WTC11 (cell line): Measurements from ENCODE around the gene AURKB. TPM values are rescaled to one million over a fixed set of nuclear protein-coding genes. Genes with fewer than 3 reads are reported as not detected.

Experiments used
- ATAC-seq: fragments of 200-7000 bp; cut with Tn5 transposase; 2 replicates; pipeline ENCODE4 v1.10.0; 2021; ENCODE audit warnings: mild to moderate bottlenecking, moderate library complexity
- CTCF ChIA-PET: fragments of 300-600 bp; sonication (Branson Sonifier 250); formaldehyde crosslinking; loops from one replicate; lab custom pipeline; 2021; ENCODE audit warnings: antibody characterized with exemption; lab: Charles Lee
- POLR2A ChIA-PET: fragments of 350-600 bp; sonication (Branson Sonifier 250); formaldehyde crosslinking; loops from one replicate; lab custom pipeline; 2021; ENCODE audit warnings: antibody characterized with exemption; lab: Charles Lee
- DNase-seq: peaks from one replicate; pipeline ENCODE4 v3.0.0; 2021; ENCODE audit warnings: low spot score
- H3K27ac Mint-ChIP-seq: 2 replicates; pipeline ENCODE4 v1.8.0; 2021; ENCODE audit warnings: mixed read lengths
- H3K27me3 Mint-ChIP-seq: 2 replicates; pipeline ENCODE4 v1.8.0; 2021; ENCODE audit warnings: low read depth, mild to moderate bottlenecking, moderate library complexity, mixed read lengths
- H3K36me3 Mint-ChIP-seq: 2 replicates; pipeline ENCODE4 v1.8.0; 2021; ENCODE audit warnings: mixed read lengths
- H3K4me1 Mint-ChIP-seq: 2 replicates; pipeline ENCODE4 v1.8.0; 2022; ENCODE audit warnings: mixed read lengths
- H3K4me3 Mint-ChIP-seq: 2 replicates; pipeline ENCODE4 v1.8.0; 2021; ENCODE audit warnings: mild to moderate bottlenecking, moderate library complexity, mixed read lengths
- H3K9me3 Mint-ChIP-seq: 2 replicates; pipeline ENCODE4 v1.8.0; 2021; ENCODE audit warnings: mixed read lengths
- AR ChIP-seq: fragments of 250-450 bp; sonication (Bioruptor Pico); IDR thresholded peaks from 2 replicates; pipeline ENCODE4 v1.9.0; 2021; ENCODE audit warnings: mild to moderate bottlenecking
- ATF1 ChIP-seq: sonication (generic); formaldehyde crosslinking; IDR thresholded peaks from 2 replicates; pipeline ENCODE4 v1.8.1; 2023; ENCODE audit warnings: mild to moderate bottlenecking, moderate library complexity, missing genetic modification reagents
- CREB1 ChIP-seq: sonication (generic); formaldehyde crosslinking; IDR thresholded peaks from 2 replicates; pipeline ENCODE4 v1.8.0; 2023; ENCODE audit warnings: mild to moderate bottlenecking, missing genetic modification reagents
- ELF4 ChIP-seq: sonication (generic); formaldehyde crosslinking; IDR thresholded peaks from 2 replicates; pipeline ENCODE4 v1.8.1; 2022; ENCODE audit warnings: low read depth, mild to moderate bottlenecking, moderate library complexity, missing genetic modification reagents
- FOXP1 ChIP-seq: sonication (generic); formaldehyde crosslinking; IDR thresholded peaks from 2 replicates; pipeline ENCODE4 v1.8.0; 2022; ENCODE audit warnings: missing genetic modification reagents, mild to moderate bottlenecking, moderate library complexity, borderline replicate concordance
- GTF2I ChIP-seq: fragments of 250-450 bp; sonication (Bioruptor Pico); conservative IDR thresholded peaks from 2 replicates; pipeline ENCODE4 v1.4.0; 2021; ENCODE audit warnings: mild to moderate bottlenecking
- HMGA2 ChIP-seq: fragments of 250-450 bp; sonication (Bioruptor Pico); IDR thresholded peaks from 2 replicates; pipeline ENCODE4 v1.4.0; 2021; ENCODE audit warnings: mild to moderate bottlenecking, moderate library complexity
- JUN ChIP-seq: sonication (generic); formaldehyde crosslinking; IDR thresholded peaks from 2 replicates; pipeline ENCODE4 v1.8.0; 2023; ENCODE audit warnings: mild to moderate bottlenecking, missing genetic modification reagents
- MYBL2 ChIP-seq: sonication (generic); formaldehyde crosslinking; IDR thresholded peaks from 2 replicates; pipeline ENCODE4 v1.8.1; 2023; ENCODE audit warnings: mild to moderate bottlenecking, moderate library complexity, missing genetic modification reagents
- NFATC4 ChIP-seq: fragments of 250-450 bp; sonication (Bioruptor Pico); IDR thresholded peaks from 2 replicates; pipeline ENCODE4 v1.9.0; 2021; ENCODE audit warnings: mild to moderate bottlenecking
- SMAD4 ChIP-seq: sonication (generic); formaldehyde crosslinking; IDR thresholded peaks from 2 replicates; pipeline ENCODE4 v1.8.0; 2022; ENCODE audit warnings: mild to moderate bottlenecking, missing genetic modification reagents
- TCF7 ChIP-seq: sonication (generic); formaldehyde crosslinking; IDR thresholded peaks from 2 replicates; pipeline ENCODE4 v1.8.0; 2022; ENCODE audit warnings: mild to moderate bottlenecking, low read depth, missing genetic modification reagents, moderate library complexity
- USF1 ChIP-seq: sonication (generic); formaldehyde crosslinking; IDR thresholded peaks from 2 replicates; pipeline ENCODE4 v1.8.0; 2022; ENCODE audit warnings: mild to moderate bottlenecking, missing genetic modification reagents
- ZBTB21 ChIP-seq: sonication (generic); formaldehyde crosslinking; IDR thresholded peaks from 2 replicates; pipeline ENCODE4 v1.8.1; 2023; ENCODE audit warnings: mild to moderate bottlenecking, missing genetic modification reagents, borderline replicate concordance
- ZNF317 ChIP-seq: sonication (generic); formaldehyde crosslinking; IDR thresholded peaks from 2 replicates; pipeline ENCODE4 v1.8.1; 2023; ENCODE audit warnings: low read depth, mild to moderate bottlenecking, moderate library complexity, missing genetic modification reagents, borderline replicate concordance
- total RNA-seq: library from RNA; stranded (reverse); gene quantifications from 3 replicates; pipeline ENCODE4 v1.2.3, GENCODE V29; 2021
- TF ChIP-seq, protein P1 (sequence below): sonication (generic); formaldehyde crosslinking; IDR thresholded peaks from 2 replicates; pipeline ENCODE4 v1.8.1; 2022; ENCODE audit warnings: mild to moderate bottlenecking, moderate library complexity, missing genetic modification reagents
- TF ChIP-seq, protein P2 (sequence below): fragments of 250-450 bp; sonication (Bioruptor Pico); IDR thresholded peaks from 2 replicates; pipeline ENCODE4 v1.9.0; 2021; ENCODE audit warnings: mild to moderate bottlenecking, borderline replicate concordance
- TF ChIP-seq, protein P3 (sequence below): fragments of 250-450 bp; sonication (Bioruptor Pico); IDR thresholded peaks from 2 replicates; pipeline ENCODE4 v1.8.0; 2021; ENCODE audit warnings: mild to moderate bottlenecking

AURKB gene
- total RNA-seq, 1 experiment from 2014 or later: 215 TPM

DNA sequence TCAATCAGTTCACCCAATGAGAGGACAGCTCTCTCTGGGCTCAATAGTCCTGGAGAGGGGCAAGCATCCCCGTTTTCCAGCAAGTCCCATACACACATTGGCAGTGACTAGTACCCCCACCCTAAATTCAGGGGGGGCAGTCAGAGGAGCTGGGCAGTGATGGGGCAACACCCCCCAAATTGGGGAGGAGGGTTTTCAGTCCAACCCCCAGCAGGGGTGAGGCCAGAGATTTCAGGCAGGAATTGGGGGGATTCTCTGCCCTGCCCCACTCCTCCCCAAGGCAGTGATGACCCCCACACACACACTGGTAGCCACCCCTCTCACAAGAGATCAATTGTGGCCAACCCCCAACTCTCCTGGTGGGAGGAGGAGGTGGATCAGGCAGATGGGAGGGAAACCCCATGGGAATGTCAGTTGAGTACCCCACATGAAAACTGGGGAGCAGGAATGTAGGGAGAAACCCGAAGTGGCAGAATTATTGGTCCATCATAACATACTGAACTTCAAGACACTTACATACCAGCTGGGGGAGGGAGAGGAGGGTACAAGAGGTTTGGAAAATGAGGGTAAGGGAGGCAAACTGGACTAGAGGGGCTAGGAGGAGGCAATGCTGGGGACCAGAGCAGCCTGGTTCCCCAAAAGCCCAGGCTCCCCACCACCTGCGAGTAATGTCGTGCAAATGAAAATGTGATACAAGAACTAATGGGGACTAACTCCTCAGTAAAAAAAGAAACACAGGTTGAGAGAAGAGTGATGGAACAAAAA, 50.7 kb downstream of the AURKB start:
- Mint-ChIP-seq H3K27ac (peak overlapping the region; percentile 86), H3K9me3 (no peaks in the 10 kb centered on the region), H3K27me3 (peaks cover 3% of the 10 kb centered on the region; the same call in 1 of the 2 replicates), H3K36me3 (peaks cover 8% of the 10 kb centered on the region), H3K4me1 (peaks cover 36% of the 10 kb centered on the region), H3K4me3 (no peak overlapping the region)
- ChIA-PET POLR2A (no interaction called here), CTCF (interaction anchor here (1.2 to 2.2 kb wide), 5 partner anchors 21 to 86 kb away, joined by 3 to 13 read pairs (median 7); partner anchors contain the start of genes ALOXE3 and HES7)
- no peak for TF ChIP-seq GTF2I (CRISPR knock-in tag)
- TF ChIP-seq CREB1 (CRISPR knock-in tag): no peak
- ATAC-seq (no peak), DNase-seq (no peak)

DNA sequence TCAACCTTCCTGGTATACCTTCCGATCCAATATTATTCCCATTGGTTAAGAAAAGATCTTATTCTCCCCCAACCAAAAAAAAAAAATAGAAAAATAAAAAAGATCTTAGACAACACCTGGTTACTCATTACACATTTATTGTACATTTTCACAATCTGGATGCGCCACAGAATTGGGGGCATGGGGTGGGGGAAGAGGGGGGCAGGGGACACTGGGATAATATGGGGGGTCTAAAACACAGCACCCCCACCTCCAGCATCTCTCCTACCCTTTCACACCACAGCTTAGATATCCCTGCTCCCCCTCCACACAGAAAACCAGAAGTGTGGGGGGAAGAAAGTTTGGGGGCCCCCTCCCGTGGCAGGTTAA, 51.4 kb downstream of the AURKB start:
- peak overlapping the region; percentile 97 for H3K27ac Mint-ChIP-seq
- peaks cover 8% of the 10 kb centered on the region for H3K36me3 Mint-ChIP-seq
- TF ChIP-seq, protein P1, sequence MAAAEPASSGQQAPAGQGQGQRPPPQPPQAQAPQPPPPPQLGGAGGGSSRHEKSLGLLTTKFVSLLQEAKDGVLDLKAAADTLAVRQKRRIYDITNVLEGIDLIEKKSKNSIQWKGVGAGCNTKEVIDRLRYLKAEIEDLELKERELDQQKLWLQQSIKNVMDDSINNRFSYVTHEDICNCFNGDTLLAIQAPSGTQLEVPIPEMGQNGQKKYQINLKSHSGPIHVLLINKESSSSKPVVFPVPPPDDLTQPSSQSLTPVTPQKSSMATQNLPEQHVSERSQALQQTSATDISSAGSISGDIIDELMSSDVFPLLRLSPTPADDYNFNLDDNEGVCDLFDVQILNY: no peak
- TF ChIP-seq, protein P2, sequence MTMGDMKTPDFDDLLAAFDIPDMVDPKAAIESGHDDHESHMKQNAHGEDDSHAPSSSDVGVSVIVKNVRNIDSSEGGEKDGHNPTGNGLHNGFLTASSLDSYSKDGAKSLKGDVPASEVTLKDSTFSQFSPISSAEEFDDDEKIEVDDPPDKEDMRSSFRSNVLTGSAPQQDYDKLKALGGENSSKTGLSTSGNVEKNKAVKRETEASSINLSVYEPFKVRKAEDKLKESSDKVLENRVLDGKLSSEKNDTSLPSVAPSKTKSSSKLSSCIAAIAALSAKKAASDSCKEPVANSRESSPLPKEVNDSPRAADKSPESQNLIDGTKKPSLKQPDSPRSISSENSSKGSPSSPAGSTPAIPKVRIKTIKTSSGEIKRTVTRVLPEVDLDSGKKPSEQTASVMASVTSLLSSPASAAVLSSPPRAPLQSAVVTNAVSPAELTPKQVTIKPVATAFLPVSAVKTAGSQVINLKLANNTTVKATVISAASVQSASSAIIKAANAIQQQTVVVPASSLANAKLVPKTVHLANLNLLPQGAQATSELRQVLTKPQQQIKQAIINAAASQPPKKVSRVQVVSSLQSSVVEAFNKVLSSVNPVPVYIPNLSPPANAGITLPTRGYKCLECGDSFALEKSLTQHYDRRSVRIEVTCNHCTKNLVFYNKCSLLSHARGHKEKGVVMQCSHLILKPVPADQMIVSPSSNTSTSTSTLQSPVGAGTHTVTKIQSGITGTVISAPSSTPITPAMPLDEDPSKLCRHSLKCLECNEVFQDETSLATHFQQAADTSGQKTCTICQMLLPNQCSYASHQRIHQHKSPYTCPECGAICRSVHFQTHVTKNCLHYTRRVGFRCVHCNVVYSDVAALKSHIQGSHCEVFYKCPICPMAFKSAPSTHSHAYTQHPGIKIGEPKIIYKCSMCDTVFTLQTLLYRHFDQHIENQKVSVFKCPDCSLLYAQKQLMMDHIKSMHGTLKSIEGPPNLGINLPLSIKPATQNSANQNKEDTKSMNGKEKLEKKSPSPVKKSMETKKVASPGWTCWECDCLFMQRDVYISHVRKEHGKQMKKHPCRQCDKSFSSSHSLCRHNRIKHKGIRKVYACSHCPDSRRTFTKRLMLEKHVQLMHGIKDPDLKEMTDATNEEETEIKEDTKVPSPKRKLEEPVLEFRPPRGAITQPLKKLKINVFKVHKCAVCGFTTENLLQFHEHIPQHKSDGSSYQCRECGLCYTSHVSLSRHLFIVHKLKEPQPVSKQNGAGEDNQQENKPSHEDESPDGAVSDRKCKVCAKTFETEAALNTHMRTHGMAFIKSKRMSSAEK (CRISPR knock-in tag): no peak
- TF ChIP-seq MYBL2 (CRISPR knock-in tag): no peak
- TF ChIP-seq GTF2I (CRISPR knock-in tag): no peak
- no peak for TF ChIP-seq TCF7
- TF ChIP-seq NFATC4 (CRISPR knock-in tag): no peak
- TF ChIP-seq ELF4: no peak
- TF ChIP-seq, all 79 proteins: peak for 0
- ChIA-PET POLR2A (interaction anchor here (1.0 to 1.5 kb wide), 2 partner anchors 14 to 18 kb away, joined by 3 read pairs; partner anchors contain the start of gene TMEM107), CTCF (interaction anchor here (0.5 to 2.2 kb wide), 15 partner anchors 14 to 99 kb away, joined by 3 to 13 read pairs (median 5); partner anchors contain the start of genes ALOXE3 and HES7)
- H3K4me1 Mint-ChIP-seq: peaks cover 30% of the 10 kb centered on the region
- no peak for DNase-seq
- H3K27me3 Mint-ChIP-seq: peaks cover 3% of the 10 kb centered on the region; the same call in 1 of the 2 replicates
- H3K4me3 Mint-ChIP-seq: no peak overlapping the region
- no peak for ATAC-seq
- H3K9me3 Mint-ChIP-seq: no peaks in the 10 kb centered on the region

DNA sequence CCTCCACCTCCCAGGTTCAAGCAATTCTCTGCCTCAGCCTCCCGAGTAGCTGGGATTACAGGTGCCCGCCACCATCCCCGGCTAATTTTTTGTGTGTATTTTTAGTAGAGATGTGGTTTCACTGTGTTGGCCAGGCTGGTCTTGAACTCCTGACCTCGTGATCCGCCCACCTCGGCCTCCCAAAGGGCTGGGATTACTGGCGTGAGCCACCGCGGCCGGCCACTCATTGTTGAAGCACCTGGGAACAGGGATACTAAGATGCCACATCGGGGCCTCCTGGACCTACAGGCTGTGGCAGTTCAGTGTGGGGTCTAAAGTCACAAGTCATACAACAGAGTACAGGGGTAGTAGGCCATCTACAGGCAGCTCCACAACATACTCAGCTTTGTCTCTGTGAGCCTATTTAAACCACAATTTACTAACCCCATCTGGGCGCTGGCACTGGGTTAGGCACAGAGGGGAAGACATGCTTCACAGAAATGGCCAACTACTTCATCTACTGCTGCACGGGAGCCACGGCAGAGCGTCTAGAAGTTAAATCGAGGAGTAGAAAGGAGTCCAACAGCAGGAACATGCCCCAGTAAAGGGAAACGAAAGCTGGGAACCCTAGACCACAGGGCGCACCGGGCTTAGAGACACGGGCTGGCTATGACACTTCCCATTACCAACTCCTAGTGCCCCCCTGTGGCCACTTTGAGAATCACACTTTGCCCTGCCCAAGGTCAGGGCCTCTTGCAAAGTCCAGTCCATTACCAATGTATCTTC, 51.9 kb downstream of the AURKB start:
- DNase-seq (peak; percentile 97), ATAC-seq (peak; percentile 4)
- H3K9me3 Mint-ChIP-seq: no peaks in the 10 kb centered on the region
- CTCF ChIA-PET: interaction anchor here (0.5 to 2.2 kb wide), 19 partner anchors 9 to 301 kb away, joined by 3 to 13 read pairs (median 5); partner anchors contain the start of genes ALOXE3, AURKB, CYB5D1 and HES7
- POLR2A ChIA-PET: interaction anchor here (0.6 to 1.5 kb wide), 3 partner anchors 15 to 21 kb away, joined by 3 read pairs; partner anchors contain the start of gene TMEM107
- H3K27ac Mint-ChIP-seq: peak overlapping the region; percentile 97
- peaks cover 29% of the 10 kb centered on the region for H3K4me1 Mint-ChIP-seq
- H3K27me3 Mint-ChIP-seq: peaks cover 3% of the 10 kb centered on the region; the same call in 1 of the 2 replicates
- H3K36me3 Mint-ChIP-seq: peaks cover 8% of the 10 kb centered on the region
- H3K4me3 Mint-ChIP-seq: peak overlapping the region; percentile 12; the same call in 1 of the 2 replicates
- no peak for TF ChIP-seq ZNF317
- no peak for TF ChIP-seq JUN (CRISPR knock-in tag)
- no peak for TF ChIP-seq USF1
- TF ChIP-seq, protein P3, sequence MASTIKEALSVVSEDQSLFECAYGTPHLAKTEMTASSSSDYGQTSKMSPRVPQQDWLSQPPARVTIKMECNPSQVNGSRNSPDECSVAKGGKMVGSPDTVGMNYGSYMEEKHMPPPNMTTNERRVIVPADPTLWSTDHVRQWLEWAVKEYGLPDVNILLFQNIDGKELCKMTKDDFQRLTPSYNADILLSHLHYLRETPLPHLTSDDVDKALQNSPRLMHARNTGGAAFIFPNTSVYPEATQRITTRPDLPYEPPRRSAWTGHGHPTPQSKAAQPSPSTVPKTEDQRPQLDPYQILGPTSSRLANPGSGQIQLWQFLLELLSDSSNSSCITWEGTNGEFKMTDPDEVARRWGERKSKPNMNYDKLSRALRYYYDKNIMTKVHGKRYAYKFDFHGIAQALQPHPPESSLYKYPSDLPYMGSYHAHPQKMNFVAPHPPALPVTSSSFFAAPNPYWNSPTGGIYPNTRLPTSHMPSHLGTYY: 0 out of 2 replicates have a peak, but pooled peaks have one; percentile 41
- no peak for TF ChIP-seq AR (CRISPR knock-in tag)
- no peak for TF ChIP-seq FOXP1 (CRISPR knock-in tag)
- TF ChIP-seq ZBTB21: no peak
- no peak for TF ChIP-seq SMAD4 (CRISPR knock-in tag)
- TF ChIP-seq HMGA2 (CRISPR knock-in tag): no peak
- no peak for TF ChIP-seq ATF1 (CRISPR knock-in tag)
